Gastroesophageal sphincter (tissue), 3 donors: ENCODE data around the gene ADAMTS1.

ENCODE experiments used
- EP300 ChIP-seq: sonication (generic); formaldehyde crosslinking; IDR thresholded peaks from one replicate; pipeline ENCODE4 v1.6.1; 2017; ENCODE audit warnings: antibody characterized with exemption, mild to moderate bottlenecking
- POLR2A ChIP-seq, 2 donors: fragments of 450-650 bp; IDR thresholded peaks; one replicate each; pipeline ENCODE4 v1.6.1; 2017; ENCODE audit warnings: antibody characterized with exemption in 2 of 2, mild to moderate bottlenecking in 2 of 2, moderate library complexity in 1 of 2
- POLR2AphosphoS5 ChIP-seq: sonication (generic); formaldehyde crosslinking; IDR thresholded peaks from one replicate; pipeline ENCODE4 v1.6.1; 2017; ENCODE audit warnings: antibody characterized with exemption
- TF ChIP-seq, protein P1 (sequence below), 4 experiments: fragments of 200-600 bp in 2 of 4; fragments of 450-650 bp in 2 of 4; sonication (generic) in 1 of 4; IDR thresholded peaks; one replicate each; pipeline ENCODE4 v1.5.1; 2017 to 2019; ENCODE audit warnings: antibody characterized with exemption in 4 of 4, mild to moderate bottlenecking in 2 of 4, moderate library complexity in 2 of 4

DNA sequence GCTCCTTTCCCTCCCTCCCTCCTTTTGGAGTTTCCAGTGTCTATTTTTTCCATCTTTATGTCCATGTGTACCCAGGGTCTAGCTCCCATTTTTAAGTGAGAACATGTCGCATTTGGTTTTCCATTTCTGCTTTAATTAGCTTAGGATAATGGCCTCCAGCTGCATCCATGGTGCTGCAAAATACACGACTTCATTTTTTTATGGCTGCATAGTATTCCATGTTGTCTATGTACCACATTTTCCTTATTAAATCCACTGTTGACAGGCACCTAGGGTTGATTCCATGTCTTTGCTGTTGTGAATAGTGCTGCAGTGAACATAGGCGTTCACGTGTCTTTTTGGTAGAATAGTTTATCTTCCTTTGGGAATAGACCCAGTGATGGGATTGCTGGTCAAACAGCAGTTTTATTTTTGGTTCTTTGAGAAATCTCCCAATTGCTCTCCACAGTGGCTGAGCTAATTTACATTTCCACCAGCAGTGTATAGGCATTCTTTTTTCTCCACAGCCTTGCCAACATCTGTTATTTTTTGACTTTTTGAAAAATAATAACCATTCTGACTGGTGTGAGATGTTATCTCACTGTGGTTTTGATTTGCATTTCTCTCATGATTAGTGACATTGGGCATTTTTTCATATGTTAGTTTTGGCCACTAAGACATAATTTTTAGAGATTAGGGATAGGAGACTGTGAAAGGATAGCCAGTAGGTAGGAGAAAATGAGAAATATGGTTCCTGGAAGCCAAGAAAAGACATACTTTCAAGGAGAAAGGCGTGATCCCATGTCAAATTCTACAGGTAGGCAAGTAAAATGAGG, 50.4 kb downstream of the ADAMTS1 start:
- TF ChIP-seq, protein P1, sequence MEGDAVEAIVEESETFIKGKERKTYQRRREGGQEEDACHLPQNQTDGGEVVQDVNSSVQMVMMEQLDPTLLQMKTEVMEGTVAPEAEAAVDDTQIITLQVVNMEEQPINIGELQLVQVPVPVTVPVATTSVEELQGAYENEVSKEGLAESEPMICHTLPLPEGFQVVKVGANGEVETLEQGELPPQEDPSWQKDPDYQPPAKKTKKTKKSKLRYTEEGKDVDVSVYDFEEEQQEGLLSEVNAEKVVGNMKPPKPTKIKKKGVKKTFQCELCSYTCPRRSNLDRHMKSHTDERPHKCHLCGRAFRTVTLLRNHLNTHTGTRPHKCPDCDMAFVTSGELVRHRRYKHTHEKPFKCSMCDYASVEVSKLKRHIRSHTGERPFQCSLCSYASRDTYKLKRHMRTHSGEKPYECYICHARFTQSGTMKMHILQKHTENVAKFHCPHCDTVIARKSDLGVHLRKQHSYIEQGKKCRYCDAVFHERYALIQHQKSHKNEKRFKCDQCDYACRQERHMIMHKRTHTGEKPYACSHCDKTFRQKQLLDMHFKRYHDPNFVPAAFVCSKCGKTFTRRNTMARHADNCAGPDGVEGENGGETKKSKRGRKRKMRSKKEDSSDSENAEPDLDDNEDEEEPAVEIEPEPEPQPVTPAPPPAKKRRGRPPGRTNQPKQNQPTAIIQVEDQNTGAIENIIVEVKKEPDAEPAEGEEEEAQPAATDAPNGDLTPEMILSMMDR (IDR thresholded peaks at IDR 0.05), result no peak
- no peak for TF ChIP-seq POLR2A (IDR thresholded peaks at IDR 0.05)
- TF ChIP-seq EP300, result no peak
- no peak for TF ChIP-seq POLR2AphosphoS5
